ENCODE data around the gene RERE. TPM values are rescaled to one million over a fixed set of nuclear protein-coding genes. Genes with fewer than 3 reads are reported as not detected.
A peak's percentile ranks its signal among the peaks of the same experiment; 100 is the strongest.

RERE gene
- total and polyA plus RNA-seq, 2 donors (not counting 3 experiments of a cell fraction or from before 2014, with no cell fraction given), result 14.1 to 113 TPM

GRCh38 chr1:8767006-8767405, 50.4 kb downstream of the RERE start:
- peaks cover 2% of the 10 kb centered on the region for H4K20me1 ChIP-seq (replicated peaks; ENCODE audit: control insufficient read depth, extremely low read depth, insufficient read depth, low read length)
- H3K36me3 ChIP-seq (ENCODE audit: control insufficient read depth in 2 of 2, extremely low read depth in 1 of 2, insufficient read depth in 2 of 2, low read length in 2 of 2), result no peaks in the 10 kb centered on the region
- H2AFZ ChIP-seq (ENCODE audit: low read depth, low read length), result no peak overlapping the region
- peak overlapping the region; percentile 55 for H3K4me2 ChIP-seq (ENCODE audit: insufficient read depth, low read length)
- no peak overlapping the region for H3K9ac ChIP-seq (replicated peaks; ENCODE audit: extremely low read depth, insufficient read depth, low read length)
- dilution Hi-C loops (cut with MboI; ENCODE audit: extremely low pct_ligation_motif_present, low sequenced_read_pairs), result no loop called here
- CTCF ChIA-PET, result interaction anchor here (0.8 to 2.1 kb wide), 2 partner anchors 46 to 82 kb away, joined by 3 to 10 read pairs; no protein-coding TSS in a partner anchor
- intact Hi-C loops (cut with micrococcal nuclease), result no loop called here
- TF ChIP-seq JUN (IDR thresholded peaks at IDR 0.05; ENCODE audit: borderline replicate concordance, insufficient read depth, insufficient read length, low read depth) (peak; percentile 71), FOS (IDR thresholded peaks at IDR 0.05; ENCODE audit: borderline replicate concordance, insufficient read depth, low read length) (peak; percentile 37), MAX (IDR thresholded peaks at IDR 0.05; ENCODE audit: insufficient read depth, insufficient read length) (no peak)
- H3K27ac ChIP-seq (ENCODE audit: insufficient read depth, low read depth, low read length), result no peak overlapping the region
- H3K9me3 ChIP-seq (replicated peaks; ENCODE audit: control insufficient read depth, insufficient read depth, low read length), result no peaks in the 10 kb centered on the region
- FAIRE-seq (peak; percentile 96), DNase-seq (ENCODE audit: low read depth, low spot score) (peak; percentile 31)
- no peak overlapping the region for H3K4me3 ChIP-seq (replicated peaks in 1 of 3; ENCODE audit: insufficient read depth in 1 of 3, low read depth in 1 of 3, low read length in 3 of 3)
- H3K27me3 ChIP-seq (ENCODE audit: control insufficient read depth in 2 of 2, insufficient read depth in 2 of 2, low read length in 2 of 2), result no peaks in the 10 kb centered on the region
- POLR2A ChIA-PET, result no interaction called here
- H3K4me1 ChIP-seq (ENCODE audit: control insufficient read depth, extremely low read depth, insufficient read depth, low read length), result peaks cover 11% of the 10 kb centered on the region
- peaks cover 2% of the 10 kb centered on the region for H3K79me2 ChIP-seq (ENCODE audit: control insufficient read depth, insufficient read depth, low read length)
- BruUV-seq (replicated peaks), result no TSS peak
- no peaks in the 10 kb centered on the region for H3K9me1 ChIP-seq (replicated peaks; ENCODE audit: control insufficient read depth, extremely low read depth, insufficient read depth, low read length)

- H3K27me3 ChIP-seq (ENCODE audit: control insufficient read depth in 2 of 2, insufficient read depth in 2 of 2, low read length in 2 of 2), result no peaks in the 10 kb centered on the region
- CTCF ChIA-PET, result no interaction called here
- peaks cover 2% of the 10 kb centered on the region for H4K20me1 ChIP-seq (replicated peaks; ENCODE audit: control insufficient read depth, extremely low read depth, insufficient read depth, low read length)
- H3K4me1 ChIP-seq (ENCODE audit: control insufficient read depth, extremely low read depth, insufficient read depth, low read length), result peaks cover 11% of the 10 kb centered on the region
- intact Hi-C loops (cut with micrococcal nuclease), result no loop called here
- no peak for FAIRE-seq
- dilution Hi-C loops (cut with MboI; ENCODE audit: extremely low pct_ligation_motif_present, low sequenced_read_pairs), result no loop called here
- no peaks in the 10 kb centered on the region for H3K9me3 ChIP-seq (replicated peaks; ENCODE audit: control insufficient read depth, insufficient read depth, low read length)
- H3K79me2 ChIP-seq (ENCODE audit: control insufficient read depth, insufficient read depth, low read length), result peaks cover 2% of the 10 kb centered on the region
- H3K9me1 ChIP-seq (replicated peaks; ENCODE audit: control insufficient read depth, extremely low read depth, insufficient read depth, low read length), result no peaks in the 10 kb centered on the region
- no peak for DNase-seq (ENCODE audit: low read depth, low spot score)
- no peak overlapping the region for H2AFZ ChIP-seq (ENCODE audit: low read depth, low read length)
- H3K9ac ChIP-seq (replicated peaks; ENCODE audit: extremely low read depth, insufficient read depth, low read length), result no peak overlapping the region
- POLR2A ChIA-PET, result no interaction called here
- no peaks in the 10 kb centered on the region for H3K36me3 ChIP-seq (ENCODE audit: control insufficient read depth in 2 of 2, extremely low read depth in 1 of 2, insufficient read depth in 2 of 2, low read length in 2 of 2)
- BruUV-seq (replicated peaks), result no TSS peak
- no peak overlapping the region for H3K4me2 ChIP-seq (ENCODE audit: insufficient read depth, low read length)
- TF ChIP-seq GATA2 (IDR thresholded peaks at IDR 0.05; ENCODE audit: insufficient read depth, insufficient read length, low read depth, low read length) (no peak), POLR2AphosphoS5 (IDR thresholded peaks at IDR 0.05; ENCODE audit: insufficient read depth, low read depth, low read length) (no peak), EZH2 (IDR thresholded peaks at IDR 0.05; ENCODE audit: borderline replicate concordance, low read depth, low read length, severe bottlenecking) (no peak)
- no peak overlapping the region for H3K4me3 ChIP-seq (replicated peaks in 1 of 3; ENCODE audit: insufficient read depth in 1 of 3, low read depth in 1 of 3, low read length in 3 of 3)
- no peak overlapping the region for H3K27ac ChIP-seq (ENCODE audit: insufficient read depth, low read depth, low read length)
Measured at GRCh38 chr1:8765198-8765597, 52.2 kb downstream of the RERE start.
